Measurements from ENCODE around the gene SLC25A22.

Gene SLC25A22

DNA sequence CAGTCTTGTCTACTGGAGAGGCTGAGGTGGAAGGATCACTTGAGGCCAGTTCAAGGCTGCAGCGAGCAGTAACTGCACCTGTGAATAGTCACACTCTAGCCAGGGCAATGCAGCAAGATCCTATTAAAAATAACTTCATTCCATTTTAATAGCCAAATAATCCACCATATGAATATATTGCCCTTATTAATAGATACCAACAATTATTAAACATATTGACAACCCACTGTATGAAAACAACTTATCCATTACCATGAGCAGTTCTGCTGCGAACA lies 31.2 kb downstream of the SLC25A22 start:
- H3K4me3 ChIP-seq (ENCODE audit: low read length), result no peak overlapping the region
- DNase-seq (ENCODE audit: low read depth), result no peak
- TF ChIP-seq, protein P1, sequence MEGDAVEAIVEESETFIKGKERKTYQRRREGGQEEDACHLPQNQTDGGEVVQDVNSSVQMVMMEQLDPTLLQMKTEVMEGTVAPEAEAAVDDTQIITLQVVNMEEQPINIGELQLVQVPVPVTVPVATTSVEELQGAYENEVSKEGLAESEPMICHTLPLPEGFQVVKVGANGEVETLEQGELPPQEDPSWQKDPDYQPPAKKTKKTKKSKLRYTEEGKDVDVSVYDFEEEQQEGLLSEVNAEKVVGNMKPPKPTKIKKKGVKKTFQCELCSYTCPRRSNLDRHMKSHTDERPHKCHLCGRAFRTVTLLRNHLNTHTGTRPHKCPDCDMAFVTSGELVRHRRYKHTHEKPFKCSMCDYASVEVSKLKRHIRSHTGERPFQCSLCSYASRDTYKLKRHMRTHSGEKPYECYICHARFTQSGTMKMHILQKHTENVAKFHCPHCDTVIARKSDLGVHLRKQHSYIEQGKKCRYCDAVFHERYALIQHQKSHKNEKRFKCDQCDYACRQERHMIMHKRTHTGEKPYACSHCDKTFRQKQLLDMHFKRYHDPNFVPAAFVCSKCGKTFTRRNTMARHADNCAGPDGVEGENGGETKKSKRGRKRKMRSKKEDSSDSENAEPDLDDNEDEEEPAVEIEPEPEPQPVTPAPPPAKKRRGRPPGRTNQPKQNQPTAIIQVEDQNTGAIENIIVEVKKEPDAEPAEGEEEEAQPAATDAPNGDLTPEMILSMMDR (IDR thresholded peaks at IDR 0.05; ENCODE audit: insufficient read depth, low read depth, low read length, missing control alignments), result no peak

DNA sequence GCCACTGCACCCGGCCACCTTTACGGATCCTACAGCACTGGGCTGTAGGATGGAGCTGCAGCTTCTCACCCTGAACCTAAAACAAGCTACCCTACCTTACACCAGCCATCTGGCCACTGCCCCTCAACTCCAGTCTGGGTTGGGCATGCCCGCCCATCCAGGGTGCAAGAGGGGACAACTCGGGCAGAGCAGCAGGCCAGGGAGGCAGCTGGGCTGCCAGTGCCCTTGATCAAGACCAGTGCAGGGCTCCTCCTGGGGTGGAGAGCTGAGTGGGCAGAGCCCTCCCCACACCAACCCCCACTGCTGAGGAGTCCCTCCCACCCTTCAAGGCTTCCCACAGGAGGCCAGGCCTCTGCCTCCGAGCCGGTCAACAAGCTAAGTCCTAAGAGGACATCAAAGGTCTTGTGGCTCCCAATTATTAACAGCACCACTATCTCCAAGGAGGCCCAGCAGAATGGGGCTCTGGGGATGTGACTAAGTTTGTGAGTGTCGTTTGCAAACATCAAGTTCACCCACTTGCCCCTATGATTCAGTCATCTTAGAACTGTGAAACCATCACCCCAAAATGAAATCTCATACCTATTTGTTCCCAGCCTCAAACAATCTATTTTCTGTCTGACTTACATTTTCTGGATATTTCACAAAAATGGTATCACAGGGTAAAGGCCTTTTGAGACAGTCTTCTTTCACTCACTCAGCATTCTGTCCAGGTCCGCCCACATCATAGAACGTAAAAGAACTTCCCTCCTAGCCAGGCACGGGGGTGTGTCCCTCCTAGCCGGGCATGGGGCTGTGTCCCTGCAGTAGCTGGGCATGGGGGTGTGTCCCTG lies 31.8 kb downstream of the SLC25A22 start:
- H3K4me3 ChIP-seq (ENCODE audit: low read length), result no peak overlapping the region
- no peak for DNase-seq (ENCODE audit: low read depth)
- TF ChIP-seq, protein P1 (IDR thresholded peaks at IDR 0.05; ENCODE audit: insufficient read depth, low read depth, low read length, missing control alignments), result no peak

DNA sequence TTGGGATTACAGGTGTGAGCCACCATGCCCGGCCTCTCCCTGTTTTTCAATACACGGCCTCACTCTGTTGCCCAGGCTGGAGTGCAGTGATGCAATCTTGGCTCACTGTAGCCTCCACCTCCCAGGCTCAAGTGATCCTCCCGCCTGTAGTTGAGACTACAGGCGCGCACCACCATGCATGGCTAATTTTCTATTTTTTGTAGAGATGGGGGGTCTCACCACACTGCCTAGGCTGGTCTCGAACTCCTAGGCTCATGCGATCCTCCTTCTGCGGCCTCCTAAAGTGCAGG lies 32.3 kb downstream of the SLC25A22 start:
- H3K4me3 ChIP-seq (ENCODE audit: low read length), result no peak overlapping the region
- TF ChIP-seq, protein P1 (IDR thresholded peaks at IDR 0.05; ENCODE audit: insufficient read depth, low read depth, low read length, missing control alignments), result no peak
- DNase-seq (ENCODE audit: low read depth), result no peak

DNA sequence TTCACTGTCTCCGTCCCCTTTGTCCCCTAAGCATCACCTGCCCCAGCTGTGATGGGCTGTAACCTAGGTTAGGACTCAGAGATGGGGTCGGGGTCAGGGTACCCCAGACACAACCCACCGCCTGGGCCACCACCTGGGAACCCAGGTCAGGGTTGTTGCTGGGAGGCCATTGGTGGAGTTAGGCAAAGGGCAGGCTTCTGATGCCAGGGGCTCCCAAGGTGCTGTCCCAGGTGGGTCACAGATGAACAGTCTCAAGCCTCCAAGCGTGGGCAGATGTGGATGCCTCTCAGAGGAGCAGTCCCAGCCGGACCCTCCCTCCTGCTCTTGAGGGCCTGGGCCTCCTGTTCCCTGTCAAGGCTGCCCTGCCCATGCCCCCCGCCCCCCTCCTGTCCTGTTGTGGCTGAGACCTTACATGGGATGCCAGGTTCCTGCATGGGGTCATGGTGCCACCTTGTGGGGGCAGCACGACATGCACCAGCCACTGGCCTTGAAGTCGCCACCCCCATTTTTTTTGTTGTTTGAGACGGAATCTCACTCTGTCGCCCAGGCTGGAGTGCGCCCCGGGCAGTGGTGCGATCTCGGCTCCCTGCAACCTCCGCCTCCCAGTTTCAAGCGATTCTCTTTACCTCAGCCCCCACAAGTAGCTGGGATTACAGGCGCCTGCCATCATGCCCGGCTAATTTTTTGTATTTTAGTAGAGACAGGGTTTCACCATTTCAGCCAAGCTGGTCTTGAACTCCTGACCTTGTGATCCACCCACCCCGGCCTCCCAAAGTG lies 32.9 kb downstream of the SLC25A22 start:
- TF ChIP-seq, protein P1 (IDR thresholded peaks at IDR 0.05; ENCODE audit: insufficient read depth, low read depth, low read length, missing control alignments), result peak; percentile 55
- DNase-seq (ENCODE audit: low read depth), result peak; percentile 66
- H3K4me3 ChIP-seq (ENCODE audit: low read length), result no peak overlapping the region

DNA sequence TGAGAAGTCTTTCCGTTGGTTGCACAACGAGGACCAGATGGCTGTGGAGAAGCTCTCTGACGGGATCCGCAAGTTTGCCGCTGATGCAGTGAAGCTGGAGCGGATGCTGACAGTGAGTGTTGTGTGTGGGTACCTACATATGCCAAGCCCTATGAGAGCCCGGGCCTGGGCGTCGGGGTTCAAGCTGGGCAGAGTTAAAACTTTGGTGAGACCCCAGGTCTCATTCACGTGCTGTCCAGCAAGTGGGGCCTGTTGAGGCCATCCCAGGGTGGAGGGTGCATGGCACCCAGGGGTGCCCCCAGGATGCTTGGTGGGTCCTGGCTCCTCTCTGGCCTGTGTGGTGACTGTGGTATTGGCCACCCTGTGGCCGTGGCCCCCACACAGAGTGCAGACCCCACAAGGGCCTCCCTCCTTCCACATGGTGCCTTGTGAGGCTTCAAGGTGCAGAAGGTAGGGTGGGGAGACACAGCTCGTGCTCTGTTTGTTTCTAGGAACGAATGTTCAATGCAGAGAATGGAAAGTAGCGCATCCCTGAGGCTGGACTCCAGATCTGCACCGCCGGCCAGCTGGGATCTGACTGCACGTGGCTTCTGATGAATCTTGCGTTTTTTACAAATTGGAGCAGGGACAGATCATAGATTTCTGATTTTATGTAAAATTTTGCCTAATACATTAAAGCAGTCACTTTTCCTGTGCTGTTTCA lies 33.6 kb downstream of the SLC25A22 start:
- no peak overlapping the region for H3K4me3 ChIP-seq (ENCODE audit: low read length)
- no peak for DNase-seq (ENCODE audit: low read depth)
- TF ChIP-seq, protein P1 (IDR thresholded peaks at IDR 0.05; ENCODE audit: insufficient read depth, low read depth, low read length, missing control alignments), result no peak

DNA sequence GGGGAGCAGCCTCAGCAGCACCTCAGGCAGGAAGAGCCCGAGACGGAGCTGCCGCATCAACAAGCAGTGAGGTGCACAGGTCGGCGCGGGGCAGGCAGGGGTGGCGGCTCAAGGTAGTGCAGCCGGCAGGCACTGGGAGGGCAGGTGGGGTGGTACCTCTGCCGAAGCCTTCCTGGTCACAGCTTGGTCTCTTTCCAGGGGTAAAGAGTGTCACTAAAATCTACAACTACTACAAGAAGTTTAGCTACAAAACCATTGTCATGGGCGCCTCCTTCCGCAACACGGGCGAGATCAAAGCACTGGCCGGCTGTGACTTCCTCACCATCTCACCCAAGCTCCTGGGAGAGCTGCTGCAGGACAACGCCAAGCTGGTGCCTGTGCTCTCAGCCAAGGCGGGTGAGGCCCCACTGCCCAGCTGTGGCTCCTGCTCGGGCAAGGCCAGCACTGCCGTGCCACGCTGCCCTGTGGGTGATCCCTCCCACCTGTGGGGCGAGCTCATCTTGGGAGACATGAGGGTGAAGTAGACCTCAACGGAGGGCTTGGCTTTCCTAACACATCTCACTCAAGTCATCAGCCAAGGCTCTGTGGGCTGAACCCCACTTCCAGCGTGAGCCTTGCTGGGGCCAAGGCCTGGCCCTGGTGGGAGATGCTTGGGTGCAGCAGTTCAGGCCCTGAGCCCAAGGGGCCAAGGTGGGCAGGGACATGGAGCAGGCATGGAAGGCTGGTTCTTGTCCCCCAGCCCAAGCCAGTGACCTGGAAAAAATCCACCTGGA lies 34.3 kb downstream of the SLC25A22 start:
- TF ChIP-seq, protein P1 (IDR thresholded peaks at IDR 0.05; ENCODE audit: insufficient read depth, low read depth, low read length, missing control alignments), result no peak
- DNase-seq (ENCODE audit: low read depth), result no peak
- H3K4me3 ChIP-seq (ENCODE audit: low read length), result no peak overlapping the region
